T-helper 1 cell (primary cell): ENCODE measurements around the gene RALBP1.

Experiments used
- DNase-seq, 5 donors: peaks; one replicate each; pipeline ENCODE4 v3.0.0-alpha.2; 2012 to 2020

The RALBP1 gene

GRCh38 chr18:9552616-9553015, 77.3 kb downstream of the RALBP1 start:
- no peak for DNase-seq

DNA sequence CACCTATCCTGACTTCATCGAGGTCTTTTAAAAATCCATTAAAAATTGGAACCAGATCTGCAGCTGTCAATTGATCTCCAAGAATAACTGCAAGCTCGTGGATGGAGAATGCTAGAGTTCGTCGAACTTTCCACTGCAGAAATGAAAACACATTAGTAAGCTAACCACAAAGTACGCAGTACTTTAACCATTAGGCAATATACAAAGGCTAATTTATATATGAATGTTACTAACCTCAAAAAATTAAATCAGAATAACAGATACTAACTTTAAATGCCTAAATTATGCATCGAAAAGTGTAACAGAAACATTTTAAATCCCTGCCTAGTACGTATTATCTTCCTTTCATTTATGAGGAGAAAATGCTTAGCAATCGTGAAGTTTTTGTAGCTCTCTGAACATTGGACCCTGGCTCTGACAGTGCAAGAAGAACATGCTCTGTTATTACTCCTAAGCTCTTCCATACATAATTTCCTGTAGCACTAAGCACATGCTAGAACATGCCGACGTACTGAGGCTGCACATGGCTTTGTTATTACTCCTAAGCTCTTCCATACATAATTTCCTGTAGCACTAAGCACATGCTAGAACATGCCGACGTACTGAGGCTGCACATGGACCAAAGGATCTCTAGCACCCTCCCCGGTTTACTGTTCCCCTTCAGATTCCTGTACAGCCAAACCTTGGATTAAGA, 82.1 kb downstream of the RALBP1 start:
- no peak for DNase-seq

DNA sequence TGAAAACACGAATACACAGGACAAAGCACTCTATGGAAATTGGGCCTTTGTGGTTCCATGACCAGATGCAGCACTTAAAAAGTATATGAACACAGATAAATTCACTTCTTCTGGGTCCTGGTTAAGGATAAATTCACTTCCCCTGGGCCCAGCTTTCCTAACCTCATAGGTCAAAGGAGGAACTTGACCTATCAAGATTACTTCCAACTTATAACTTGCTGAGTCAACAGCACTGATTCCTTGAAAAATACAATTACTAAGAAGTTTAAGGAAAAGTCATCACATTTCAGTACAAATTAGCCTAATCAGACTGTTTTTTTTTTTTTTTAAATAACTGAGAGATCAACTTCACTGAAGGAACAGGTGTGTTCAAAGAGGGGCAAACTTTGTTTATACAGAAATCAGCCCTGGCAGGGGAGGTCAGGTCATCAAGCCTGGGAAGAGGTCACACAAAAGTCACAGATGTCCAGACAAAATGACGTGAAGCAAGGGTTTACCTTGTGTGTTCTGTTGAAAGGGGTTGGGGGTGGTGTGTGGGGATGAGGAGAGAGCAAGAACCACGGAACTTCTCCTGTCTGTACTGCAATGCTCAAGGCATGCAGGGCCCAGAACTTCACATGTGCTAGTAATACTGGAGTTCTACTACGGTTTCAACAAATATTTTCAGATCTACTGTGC, 83.2 kb downstream of the RALBP1 start:
- no peak for DNase-seq

DNA sequence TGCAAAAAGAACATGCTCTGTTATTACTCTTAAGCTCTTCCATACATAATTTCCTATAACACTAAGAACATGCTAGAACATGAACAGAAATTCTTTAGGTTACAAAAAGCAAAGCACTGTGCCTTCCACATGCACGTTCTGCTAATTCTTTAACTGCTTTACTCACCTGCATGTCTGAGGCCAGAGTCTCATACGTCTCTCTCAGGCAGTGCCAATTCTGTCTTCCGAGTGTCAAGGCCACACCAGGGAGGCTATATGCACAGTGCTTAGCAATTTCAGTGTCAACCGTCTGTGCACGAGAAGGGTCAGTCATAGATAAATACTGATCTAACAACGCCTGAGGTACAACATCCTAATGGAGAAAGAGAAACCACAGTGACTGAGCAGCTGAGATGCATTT, 83.9 kb downstream of the RALBP1 start:
- DNase-seq: no peak

GRCh38 chr18:9561759-9562158, 86.4 kb downstream of the RALBP1 start:
- DNase-seq: no peak

GRCh38 chr18:9562584-9562983, 87.3 kb downstream of the RALBP1 start:
- no peak for DNase-seq

DNA sequence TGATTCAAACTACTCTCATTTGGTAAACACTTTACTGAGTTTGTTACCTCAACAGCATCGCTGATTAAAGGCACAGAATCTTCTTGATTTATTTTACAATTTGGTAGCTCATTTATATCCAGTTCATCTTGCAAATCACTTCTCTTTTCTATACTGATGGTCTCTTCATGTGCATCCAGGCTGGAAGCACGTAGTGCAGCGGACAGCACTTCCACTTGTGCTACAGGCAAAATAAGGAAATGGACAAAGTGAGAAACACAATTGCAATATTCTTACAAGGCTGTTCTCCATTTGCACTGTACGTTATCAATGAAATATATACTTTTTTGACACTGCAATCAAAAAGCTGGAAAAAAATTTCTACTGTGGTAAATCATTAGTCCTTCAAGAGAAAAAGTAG, 88.0 kb downstream of the RALBP1 start:
- no peak for DNase-seq

DNA sequence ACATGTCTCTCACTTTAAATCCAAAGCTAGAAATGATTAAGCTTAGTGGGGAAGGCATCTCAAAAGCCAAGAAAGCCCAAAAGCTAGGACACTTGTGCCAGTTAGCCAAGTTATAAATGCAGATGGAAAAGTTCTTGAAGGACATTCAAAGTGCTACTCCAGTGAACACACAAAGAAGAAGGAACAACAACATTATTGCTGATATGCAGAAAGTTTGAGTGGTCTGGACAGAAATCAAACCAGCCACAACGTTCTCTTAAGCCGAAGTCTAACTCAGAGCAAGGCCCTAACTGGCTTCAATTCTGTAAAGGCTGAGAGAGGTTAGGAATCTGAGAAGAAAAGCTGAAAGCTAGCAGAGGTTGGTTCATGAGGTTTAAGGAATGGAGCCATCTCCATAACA, 90.1 kb downstream of the RALBP1 start:
- no peak for DNase-seq

GRCh38 chr18:9568186-9568585, 92.9 kb downstream of the RALBP1 start:
- DNase-seq: no peak

DNA sequence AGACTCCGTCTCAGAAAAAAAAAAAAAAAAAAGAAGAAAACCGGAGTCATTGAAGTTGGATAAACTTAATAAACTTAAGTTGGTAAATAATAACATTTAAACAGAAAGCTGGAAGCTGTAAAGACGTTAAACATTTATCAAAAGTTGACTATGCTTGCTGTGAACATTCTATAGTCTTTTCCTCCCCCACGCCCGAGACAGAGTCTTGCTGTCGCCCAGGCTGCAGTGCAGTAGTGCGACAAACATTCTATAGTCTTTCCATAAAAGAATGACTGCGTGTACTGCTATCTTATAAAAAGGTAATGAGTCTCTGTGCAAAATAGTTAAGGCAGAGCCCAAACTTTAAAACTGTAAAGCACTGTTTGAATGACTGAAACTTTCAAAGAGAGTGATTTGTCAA, 93.9 kb downstream of the RALBP1 start:
- DNase-seq: no peak

DNA sequence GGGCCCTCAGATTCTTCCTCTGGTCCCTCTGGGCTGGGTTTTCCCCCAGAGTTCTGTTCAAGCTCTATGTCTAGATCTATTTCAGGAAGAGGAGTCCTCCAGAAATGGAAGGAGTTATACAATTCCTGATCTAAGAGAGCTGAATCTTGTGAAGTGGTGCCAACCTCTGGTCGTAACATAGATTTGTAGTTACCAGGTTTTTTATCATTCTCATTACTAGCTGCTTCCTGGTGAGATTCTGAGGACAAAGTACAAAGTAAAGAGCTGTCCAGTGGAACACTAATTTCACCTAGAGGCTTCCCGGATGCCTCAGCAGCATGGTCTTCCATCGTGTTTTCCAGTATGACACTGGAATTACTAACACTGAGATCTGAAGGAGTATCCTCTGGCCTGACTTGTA, 94.9 kb downstream of the RALBP1 start:
- DNase-seq: no peak

- no peak for DNase-seq
These were observed 96.2 kb downstream of the RALBP1 start for GRCh38 chr18:9571546-9571945.

- DNase-seq: no peak
These were observed 99.3 kb downstream of the RALBP1 start for GRCh38 chr18:9574473-9575115.

DNA sequence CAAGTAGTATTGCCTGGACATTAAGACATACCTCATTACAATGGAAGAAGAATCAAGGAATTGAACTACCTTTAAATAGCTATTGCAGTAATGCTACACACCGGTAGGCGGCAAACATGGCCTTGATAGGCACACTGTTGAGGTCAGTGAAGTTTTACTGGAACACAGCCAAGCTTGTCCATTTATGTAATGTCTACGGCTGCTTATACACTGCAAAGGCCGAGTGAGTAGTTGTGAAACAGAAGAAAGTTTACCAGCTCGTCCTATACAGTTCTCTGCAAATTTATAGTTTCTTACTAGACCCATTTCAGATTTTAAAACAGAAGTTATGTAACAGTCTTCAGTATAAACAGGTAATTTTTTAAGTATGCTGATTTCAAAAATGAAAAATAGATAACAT, 100.2 kb downstream of the RALBP1 start:
- DNase-seq: peak in 1 of 5 donors; percentile 12

DNA sequence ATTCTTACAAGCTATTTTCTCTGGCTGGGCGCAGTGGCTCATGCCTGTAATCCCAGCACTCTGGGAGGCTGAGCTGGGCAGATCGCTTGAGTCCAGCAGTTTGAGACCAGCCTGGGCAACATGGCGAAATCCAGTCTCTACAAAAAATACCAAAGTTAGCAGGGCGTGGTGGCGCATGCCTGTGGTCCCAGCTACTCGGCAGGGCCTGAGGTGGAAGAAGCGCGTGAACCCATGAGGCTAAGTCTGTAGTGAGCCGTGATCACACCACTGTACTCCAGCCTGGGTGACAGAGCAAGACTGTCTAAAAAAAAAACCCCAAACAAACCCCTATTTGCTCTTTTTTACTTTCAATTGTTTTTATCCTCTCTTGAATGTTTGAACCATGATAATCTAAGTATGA, 102.0 kb downstream of the RALBP1 start:
- no peak for DNase-seq

DNA sequence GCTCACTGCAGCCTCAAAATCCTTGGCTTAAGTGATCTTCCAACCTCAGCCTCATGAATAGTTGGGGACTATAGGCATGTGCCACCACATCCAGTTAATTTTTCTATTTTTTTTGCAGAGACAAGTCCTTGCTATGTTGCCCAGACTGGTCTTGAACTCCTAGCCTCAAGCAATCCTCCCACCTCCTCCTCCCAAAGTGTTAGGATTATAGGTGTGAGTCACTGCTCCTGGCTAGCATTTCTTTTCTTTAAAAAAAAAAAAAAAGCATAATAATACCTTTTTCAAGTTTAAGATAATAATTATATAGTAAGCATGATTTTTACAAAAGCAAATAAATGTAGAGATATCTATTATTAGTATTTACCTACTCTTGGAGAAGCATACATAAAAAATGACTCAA, 103.0 kb downstream of the RALBP1 start:
- DNase-seq: no peak

- no peak for DNase-seq
These were observed 106.4 kb downstream of the RALBP1 start for GRCh38 chr18:9581667-9582066.

- no peak for DNase-seq
These were observed 111.5 kb downstream of the RALBP1 start for GRCh38 chr18:9586814-9587213.
